GM23338 (cell line): ENCODE measurements around the gene DUSP8. TPM values are rescaled to one million over a fixed set of nuclear protein-coding genes. Genes with fewer than 3 reads are reported as not detected.

Source experiments
- ATAC-seq: fragments of 200-7000 bp; cut with Tn5 transposase; 3 replicates; pipeline ENCODE4 v1.9.1; 2020
- DNase-seq: peaks from one replicate; pipeline ENCODE4 v3.0.0-alpha.2; 2015; ENCODE audit warnings: low spot score
- H2AFZ ChIP-seq: fragments of 200-600 bp; sonication (generic); 2 replicates; pipeline ENCODE4 v1.8.0; 2016; ENCODE audit warnings: antibody characterized with exemption, mild to moderate bottlenecking, moderate library complexity
- H3F3A ChIP-seq: fragments of 200-600 bp; sonication (generic); replicated peaks from 2 replicates; pipeline ENCODE4 v1.8.0; 2017; ENCODE audit warnings: antibody characterized with exemption, mixed run types, low read depth
- H3K27ac ChIP-seq: fragments of 200-600 bp; sonication (generic); 2 replicates; pipeline ENCODE4 v1.6.1; 2016; ENCODE audit warnings: low read depth
- H3K27me3 ChIP-seq: fragments of 200-600 bp; sonication (generic); 2 replicates; pipeline ENCODE4 v1.8.0; 2016; ENCODE audit warnings: mild to moderate bottlenecking, mixed run types, moderate library complexity; ENCODE audit not compliant: insufficient read depth
- H3K36me3 ChIP-seq: fragments of 200-600 bp; sonication (generic); 2 replicates; pipeline ENCODE4 v1.8.0; 2016; ENCODE audit warnings: mild to moderate bottlenecking; ENCODE audit not compliant: insufficient read depth
- H3K4me1 ChIP-seq: fragments of 200-600 bp; sonication (generic); 2 replicates; pipeline ENCODE4 v1.8.0; 2016; ENCODE audit warnings: mild to moderate bottlenecking, moderate library complexity; ENCODE audit not compliant: insufficient read depth
- H3K4me2 ChIP-seq: fragments of 200-600 bp; sonication (generic); 2 replicates; pipeline ENCODE4 v1.7.1; 2017; ENCODE audit warnings: mixed run types
- H3K4me3 ChIP-seq: fragments of 200-600 bp; sonication (generic); 2 replicates; pipeline ENCODE4 v1.6.1; 2016; ENCODE audit warnings: mixed run types
- H3K79me2 ChIP-seq: fragments of 200-600 bp; sonication (generic); replicated peaks from 2 replicates; pipeline ENCODE4 v1.8.0; 2017; ENCODE audit warnings: mild to moderate bottlenecking; ENCODE audit not compliant: insufficient read depth
- H3K9me2 ChIP-seq: fragments of 200-600 bp; sonication (generic); 2 replicates; pipeline ENCODE4 v1.8.0; 2017; ENCODE audit not compliant: insufficient read depth
- H4K20me1 ChIP-seq: fragments of 200-600 bp; sonication (generic); replicated peaks from 2 replicates; pipeline ENCODE4 v1.8.0; 2017; ENCODE audit warnings: mild to moderate bottlenecking; ENCODE audit not compliant: insufficient read depth
- H3K27ac Mint-ChIP-seq: 2 replicates; pipeline ENCODE4 v1.8.0; 2020; ENCODE audit warnings: inconsistent platforms, mild to moderate bottlenecking, moderate library complexity, mixed read lengths
- H3K27me3 Mint-ChIP-seq: 3 replicates; pipeline ENCODE4 v1.8.0; 2022; ENCODE audit warnings: low read depth, mild to moderate bottlenecking, moderate library complexity, mixed read lengths, inconsistent platforms; ENCODE audit not compliant: insufficient read depth, poor library complexity
- H3K36me3 Mint-ChIP-seq: 3 replicates; pipeline ENCODE4 v1.8.0; 2021; ENCODE audit warnings: low read depth, mild to moderate bottlenecking, inconsistent platforms, moderate library complexity, mixed read lengths
- H3K4me1 Mint-ChIP-seq: 3 replicates; pipeline ENCODE4 v1.8.0; 2020; ENCODE audit warnings: mild to moderate bottlenecking, inconsistent platforms, mixed read lengths
- H3K4me3 Mint-ChIP-seq: 3 replicates; pipeline ENCODE4 v1.8.0; 2021; ENCODE audit warnings: moderate library complexity, mild to moderate bottlenecking, inconsistent platforms, mixed read lengths
- H3K9me3 Mint-ChIP-seq: 3 replicates; pipeline ENCODE4 v1.8.0; 2020; ENCODE audit warnings: moderate library complexity, mild to moderate bottlenecking, inconsistent platforms, mixed read lengths
- CREB1 ChIP-seq: fragments of 250-450 bp; sonication (Bioruptor Pico); IDR thresholded peaks from 2 replicates; pipeline ENCODE4 v1.5.0; 2020; ENCODE audit warnings: low read depth, mild to moderate bottlenecking, moderate library complexity
- CTCF ChIP-seq, 2 experiments: fragments of 200-600 bp in 1 of 2; sonication (generic) in 1 of 2; conservative IDR thresholded peaks; 2 replicates each; pipeline versions ENCODE4 v1.5.1 to v1.6.1; 2016 to 2017; ENCODE audit warnings: antibody characterized with exemption in 2 of 2, low read depth in 2 of 2, mild to moderate bottlenecking in 2 of 2, moderate library complexity in 1 of 2
- EZH2phosphoT487 ChIP-seq: fragments of 200-600 bp; sonication (generic); IDR thresholded peaks from one replicate; pipeline ENCODE4 v1.8.1; 2018; ENCODE audit warnings: antibody characterized with exemption; ENCODE audit not compliant: unreplicated experiment
- JUNB ChIP-seq: IDR thresholded peaks from one replicate; pipeline ENCODE4 v1.6.1; 2016; ENCODE audit warnings: antibody characterized with exemption; ENCODE audit not compliant: unreplicated experiment
- NANOG ChIP-seq: IDR thresholded peaks from 2 replicates; pipeline ENCODE4 v1.6.1; 2016; ENCODE audit warnings: antibody characterized with exemption, borderline replicate concordance
- ZNF114 ChIP-seq: fragments of 250-450 bp; sonication (Bioruptor Pico); IDR thresholded peaks from 2 replicates; pipeline ENCODE4 v1.5.0; 2020; ENCODE audit warnings: mild to moderate bottlenecking, moderate library complexity
- polyA plus RNA-seq: library from polyadenylated mRNA; unstranded; fragments of >200 nt; fragmentation: Nextera tagmentation; extraction: Ambion mirVana; gene quantifications from 2 replicates; pipeline ENCODE4 v1.2.1, GENCODE V29; 2016
- total RNA-seq: library from RNA; depleted of rRNA; stranded (reverse); fragments of >200 nt; shearing (Covaris generic); gene quantifications from 2 replicates; pipeline ENCODE4 v1.2.3, GENCODE V29; 2014

The DUSP8 gene
- total and polyA plus RNA-seq, 2 experiments from 2014 or later = 1.1 TPM

- TF ChIP-seq CTCF (conservative IDR thresholded peaks at IDR 0.05; ENCODE audit: low read depth in 2 of 2) (no peak), NANOG (no peak), ZNF114 (CRISPR knock-in tag) (no peak)
Measured at GRCh38 chr11:1565173-1565903, 6.7 kb downstream of the DUSP8 start (continued).

GRCh38 chr11:1564535-1565172 is 7.4 kb downstream of the DUSP8 start:
- H3K4me1 Mint-ChIP-seq = peaks cover 23% of the 10 kb centered on the region
- H3K27ac Mint-ChIP-seq = no peak overlapping the region
- peak overlapping the region; percentile 55; the same call in 1 of the 2 replicates for H3K4me2 ChIP-seq
- H3K4me1 ChIP-seq = peaks cover 20% of the 10 kb centered on the region
- H3F3A ChIP-seq = no peaks in the 10 kb centered on the region
- H3K27ac ChIP-seq = no peak overlapping the region
- ATAC-seq (peak; percentile 72), DNase-seq (peak; percentile 84)
- H3K9me2 ChIP-seq = no peaks in the 10 kb centered on the region
- H3K79me2 ChIP-seq = no peaks in the 10 kb centered on the region
- H2AFZ ChIP-seq = no peak overlapping the region
- no peak overlapping the region for H3K4me3 Mint-ChIP-seq
- peaks cover 25% of the 10 kb centered on the region for H3K27me3 Mint-ChIP-seq
- no peaks in the 10 kb centered on the region for H3K36me3 Mint-ChIP-seq
- no peaks in the 10 kb centered on the region for H3K36me3 ChIP-seq
- H3K27me3 ChIP-seq = peaks cover 8% of the 10 kb centered on the region; the same call in 1 of the 2 replicates
- no peaks in the 10 kb centered on the region for H3K9me3 Mint-ChIP-seq
- no peaks in the 10 kb centered on the region for H4K20me1 ChIP-seq
- TF ChIP-seq CREB1 = peak; percentile 93
- TF ChIP-seq JUNB = no peak
- no peak for TF ChIP-seq ZNF114 (CRISPR knock-in tag)
- no peak overlapping the region; the same call in 1 of the 2 replicates for H3K4me3 ChIP-seq

- Mint-ChIP-seq H3K4me3 (no peak overlapping the region), H3K4me1 (peaks cover 21% of the 10 kb centered on the region; the same call in 2 of the 3 replicates), H3K9me3 (no peaks in the 10 kb centered on the region), H3K27me3 (peaks cover 25% of the 10 kb centered on the region), H3K27ac (no peak overlapping the region), H3K36me3 (no peaks in the 10 kb centered on the region)
- ATAC-seq = peak; percentile 1; the same call in 2 of the 3 replicates
- Histone ChIP-seq H3K4me2 (peak overlapping the region; percentile 55; the same call in 1 of the 2 replicates), H3K79me2 (no peaks in the 10 kb centered on the region), H3K27me3 (0 out of 2 replicates have a peak, but pooled peaks cover 3% of the 10 kb centered on the region), H2AFZ (no peak overlapping the region), H4K20me1 (no peaks in the 10 kb centered on the region), H3F3A (no peaks in the 10 kb centered on the region), H3K36me3 (no peaks in the 10 kb centered on the region), H3K27ac (no peak overlapping the region), H3K4me3 (no peak overlapping the region), H3K9me2 (no peaks in the 10 kb centered on the region), H3K4me1 (peaks cover 23% of the 10 kb centered on the region)
- DNase-seq = no peak
- TF ChIP-seq EZH2phosphoT487 = no peak
- no peak for TF ChIP-seq ZNF114 (CRISPR knock-in tag)
Measured at GRCh38 chr11:1563697-1564534, 8.2 kb downstream of the DUSP8 start.
